ENCODE measurements around the gene CHST12.

CHST12 gene

DNA sequence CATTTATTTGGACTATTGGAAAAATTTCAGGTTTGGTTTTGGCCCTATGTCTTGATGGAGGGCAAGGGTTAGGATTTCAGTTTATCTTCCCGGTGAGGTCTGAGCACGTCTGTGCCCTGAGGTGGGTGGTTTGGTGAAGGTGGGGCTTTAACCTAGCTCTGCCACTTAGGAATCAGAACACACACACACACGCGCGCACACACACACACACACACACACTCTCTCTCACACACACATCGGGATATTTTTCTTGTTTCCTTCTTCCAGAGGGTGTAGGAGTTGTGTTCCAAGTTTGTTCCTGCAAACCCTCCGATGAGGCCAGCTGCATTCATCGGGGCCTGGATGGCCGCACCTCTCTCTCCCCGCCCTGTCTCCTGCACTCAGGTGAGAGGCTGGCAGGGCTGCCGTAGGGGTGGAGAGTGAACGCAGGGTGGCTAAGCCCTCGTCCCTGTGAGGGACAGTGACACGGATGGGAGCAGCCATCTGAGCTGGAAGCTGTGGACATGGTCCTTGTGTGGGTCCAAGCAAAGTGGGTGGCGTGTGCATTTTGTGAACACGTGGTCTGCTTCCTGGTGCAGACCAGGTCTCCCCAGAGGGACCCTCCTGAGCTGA lies 34.2 kb downstream of the CHST12 start:
- FAIRE-seq, result no peak
- TF ChIP-seq, protein P1, sequence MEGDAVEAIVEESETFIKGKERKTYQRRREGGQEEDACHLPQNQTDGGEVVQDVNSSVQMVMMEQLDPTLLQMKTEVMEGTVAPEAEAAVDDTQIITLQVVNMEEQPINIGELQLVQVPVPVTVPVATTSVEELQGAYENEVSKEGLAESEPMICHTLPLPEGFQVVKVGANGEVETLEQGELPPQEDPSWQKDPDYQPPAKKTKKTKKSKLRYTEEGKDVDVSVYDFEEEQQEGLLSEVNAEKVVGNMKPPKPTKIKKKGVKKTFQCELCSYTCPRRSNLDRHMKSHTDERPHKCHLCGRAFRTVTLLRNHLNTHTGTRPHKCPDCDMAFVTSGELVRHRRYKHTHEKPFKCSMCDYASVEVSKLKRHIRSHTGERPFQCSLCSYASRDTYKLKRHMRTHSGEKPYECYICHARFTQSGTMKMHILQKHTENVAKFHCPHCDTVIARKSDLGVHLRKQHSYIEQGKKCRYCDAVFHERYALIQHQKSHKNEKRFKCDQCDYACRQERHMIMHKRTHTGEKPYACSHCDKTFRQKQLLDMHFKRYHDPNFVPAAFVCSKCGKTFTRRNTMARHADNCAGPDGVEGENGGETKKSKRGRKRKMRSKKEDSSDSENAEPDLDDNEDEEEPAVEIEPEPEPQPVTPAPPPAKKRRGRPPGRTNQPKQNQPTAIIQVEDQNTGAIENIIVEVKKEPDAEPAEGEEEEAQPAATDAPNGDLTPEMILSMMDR (IDR thresholded peaks at IDR 0.05; ENCODE audit: insufficient read depth, missing control alignments), result no peak
- DNase-seq (ENCODE audit: insufficient read length, low spot score), result no peak

DNA sequence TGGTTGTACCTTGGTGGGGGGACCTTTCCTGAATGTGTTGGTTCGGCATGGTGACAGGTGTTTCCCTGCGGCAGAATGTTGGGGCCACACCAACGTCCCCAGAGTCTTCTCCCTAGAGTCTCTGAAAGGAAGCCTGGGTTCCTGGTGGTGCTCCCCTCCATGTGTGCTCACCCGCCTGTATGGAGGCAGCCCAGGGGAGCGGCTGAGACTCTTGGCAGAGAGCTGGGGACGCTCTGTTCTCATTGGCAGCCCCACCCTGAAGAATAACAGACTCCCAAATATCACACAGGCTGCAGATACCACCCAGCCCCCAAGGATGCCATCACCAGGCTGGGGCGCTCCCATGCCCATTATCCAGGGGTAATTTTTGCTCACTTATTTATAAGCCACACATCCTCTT lies 34.8 kb downstream of the CHST12 start:
- FAIRE-seq (no peak), DNase-seq (ENCODE audit: insufficient read length, low spot score) (no peak)
- TF ChIP-seq, protein P1 (IDR thresholded peaks at IDR 0.05; ENCODE audit: insufficient read depth, missing control alignments), result no peak

DNA sequence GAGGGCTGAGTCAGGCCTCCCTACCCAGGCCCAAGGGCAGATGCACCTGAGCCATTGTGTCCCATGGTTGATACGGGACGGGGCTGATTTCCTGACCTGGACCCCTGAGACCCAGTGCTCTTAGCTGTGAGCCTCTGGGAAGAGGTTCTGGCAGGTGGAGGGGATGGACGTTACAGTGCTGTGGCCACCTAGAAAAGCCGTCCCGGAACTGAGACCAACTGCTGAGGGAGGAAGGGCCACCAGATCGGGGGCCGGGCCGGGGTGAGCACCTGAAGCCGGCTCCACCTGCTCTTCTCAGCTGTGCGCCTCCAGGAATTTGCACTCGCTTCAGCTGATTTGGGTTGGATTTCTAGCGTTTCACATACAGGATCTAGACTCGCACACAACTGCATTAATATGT lies 35.4 kb downstream of the CHST12 start:
- FAIRE-seq (no peak), DNase-seq (ENCODE audit: insufficient read length, low spot score) (no peak)
- TF ChIP-seq, protein P1 (IDR thresholded peaks at IDR 0.05; ENCODE audit: insufficient read depth, missing control alignments), result no peak

DNA sequence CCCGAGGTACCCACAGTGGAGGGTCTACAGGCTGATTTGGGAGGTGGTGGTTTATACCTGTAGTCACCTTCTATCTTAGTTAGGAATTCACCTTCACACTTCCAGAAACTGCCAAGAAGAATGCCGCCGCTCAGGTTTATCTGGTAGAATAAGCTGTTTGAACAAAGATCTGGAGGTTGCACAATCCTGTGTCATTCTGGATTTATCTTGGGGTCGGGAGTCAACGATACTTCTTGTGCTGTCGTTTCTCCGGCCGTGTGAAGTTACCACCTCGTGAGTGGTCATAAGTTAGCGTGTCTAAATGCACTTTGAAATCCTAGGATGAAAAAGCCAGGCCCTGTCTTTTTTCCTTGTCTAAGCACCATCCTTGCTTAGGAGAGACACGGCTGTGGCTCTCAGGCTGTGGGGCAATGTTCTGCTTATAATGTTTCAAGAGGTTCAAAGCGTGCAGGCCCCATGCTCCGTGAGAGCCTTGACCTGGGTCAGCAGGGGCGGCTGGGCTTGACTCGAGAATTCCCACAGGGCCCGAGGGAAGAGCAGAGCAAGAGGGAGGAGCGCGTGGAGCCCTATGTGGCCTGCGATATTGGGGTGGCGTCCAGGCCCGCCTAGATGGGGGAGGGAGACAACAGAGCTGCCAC lies 37.3 kb downstream of the CHST12 start:
- FAIRE-seq (no peak), DNase-seq (ENCODE audit: insufficient read length, low spot score) (no peak)
- TF ChIP-seq, protein P1 (IDR thresholded peaks at IDR 0.05; ENCODE audit: insufficient read depth, missing control alignments), result no peak

DNA sequence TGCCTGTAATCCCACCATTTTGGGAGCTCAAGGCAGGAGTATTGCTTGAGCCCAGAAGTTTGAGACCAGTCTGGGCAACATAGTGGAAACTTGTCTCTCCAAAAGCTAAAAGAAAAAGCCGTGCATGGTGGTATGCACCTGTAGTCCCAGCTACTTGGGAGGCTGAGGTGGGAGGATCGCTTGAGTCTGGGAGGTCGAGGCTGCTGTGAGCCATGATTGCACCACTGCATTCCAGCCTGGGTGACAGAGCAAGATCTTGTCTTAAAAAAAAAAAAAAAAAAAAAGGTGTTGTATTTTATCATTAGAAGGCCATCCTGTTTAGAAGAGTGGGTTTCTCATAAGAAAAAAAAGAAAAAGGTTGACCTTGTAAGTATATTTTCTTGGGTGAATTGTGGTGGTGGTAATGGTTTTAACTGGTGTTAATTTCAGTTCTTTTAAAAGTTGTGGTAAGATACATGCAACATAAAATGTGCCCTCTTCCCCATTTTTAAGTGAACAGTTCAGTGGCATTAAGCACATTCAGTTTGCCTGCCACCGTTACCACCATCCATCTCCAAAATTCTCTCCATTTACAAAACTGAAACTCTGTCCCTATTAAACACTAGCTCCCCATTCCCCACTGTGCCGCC lies 38.1 kb downstream of the CHST12 start:
- TF ChIP-seq, protein P1 (IDR thresholded peaks at IDR 0.05; ENCODE audit: insufficient read depth, missing control alignments), result no peak
- FAIRE-seq, result no peak
- DNase-seq (ENCODE audit: insufficient read length, low spot score), result no peak

DNA sequence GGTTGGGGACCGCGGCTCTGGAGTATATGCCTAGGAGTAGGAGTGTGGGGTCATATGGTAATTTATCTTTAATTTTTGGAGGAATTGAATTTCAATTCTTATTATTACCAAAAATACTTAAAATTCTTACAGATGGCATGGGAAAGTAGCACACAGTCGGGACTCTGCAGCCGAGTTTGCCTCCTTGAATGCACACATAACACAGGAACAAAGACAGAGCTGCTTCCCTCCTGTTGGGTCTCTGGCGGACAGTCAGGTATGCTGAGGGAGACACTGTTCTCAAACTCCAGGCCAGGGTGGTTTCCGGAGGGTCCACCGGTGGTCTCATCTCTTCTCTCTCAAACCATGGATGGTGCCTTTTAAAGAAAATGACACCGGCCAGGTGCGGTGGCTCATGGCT lies 40.1 kb downstream of the CHST12 start:
- no peak for DNase-seq (ENCODE audit: insufficient read length, low spot score)
- TF ChIP-seq, protein P1 (IDR thresholded peaks at IDR 0.05; ENCODE audit: insufficient read depth, missing control alignments), result no peak
- no peak for FAIRE-seq

DNA sequence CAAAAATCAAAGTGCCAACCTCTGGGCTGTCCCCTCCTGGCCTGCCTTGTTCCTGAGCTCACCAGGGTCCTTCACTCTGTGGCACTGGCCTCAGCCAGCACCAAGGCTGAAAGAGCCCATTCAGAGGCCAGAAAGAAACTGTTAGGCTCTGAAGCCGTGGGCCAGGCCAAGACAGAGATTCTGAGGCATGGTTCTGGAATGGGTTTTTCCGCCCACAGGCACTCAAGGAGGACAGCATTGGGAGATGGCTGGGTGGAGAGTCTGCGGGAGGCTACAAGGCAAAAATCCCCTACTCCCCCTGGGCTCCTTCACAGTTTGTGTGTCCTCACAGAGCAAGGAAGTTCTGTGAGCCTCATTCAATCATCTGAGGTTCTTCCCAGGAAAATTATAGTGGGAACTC lies 41.1 kb downstream of the CHST12 start:
- FAIRE-seq (no peak), DNase-seq (ENCODE audit: insufficient read length, low spot score) (no peak)
- TF ChIP-seq, protein P1 (IDR thresholded peaks at IDR 0.05; ENCODE audit: insufficient read depth, missing control alignments), result no peak
